A673 (cell line): Measurements from ENCODE around the gene IL4R. TPM values are rescaled to one million over a fixed set of nuclear protein-coding genes. Genes with fewer than 3 reads are reported as not detected.

Experiments
- BruUV-seq: library from RNA; stranded (reverse); fragments of 400-500 nt; replicated peaks from 2 replicates; lab custom pipeline; 2021; lab: Mats Ljungman, UMichigan
- CTCF ChIA-PET: fragments of 300-600 bp; sonication (Branson Sonifier 250); formaldehyde crosslinking; loops from one replicate; lab custom pipeline; 2022; ENCODE audit warnings: antibody characterized with exemption; lab: Charles Lee
- POLR2A ChIA-PET: fragments of 300-600 bp; sonication (Branson Sonifier 250); formaldehyde crosslinking; loops from one replicate; lab custom pipeline; 2022; ENCODE audit warnings: antibody characterized with exemption; ENCODE audit not compliant: low non-redundant PET; lab: Charles Lee
- DNase-seq: peaks from one replicate; pipeline ENCODE4 v3.0.0-alpha.2; 2015; ENCODE audit warnings: low spot score
- H3K27ac ChIP-seq: fragments of 200-600 bp; sonication (generic); 2 replicates; pipeline ENCODE4 v1.5.1; 2016; ENCODE audit warnings: mixed run types, low read depth, mild to moderate bottlenecking, mixed read lengths, antibody characterized with exemption, low read length; ENCODE audit not compliant: poor library complexity, severe bottlenecking
- H3K27me3 ChIP-seq: fragments of 200-600 bp; sonication (generic); replicated peaks from 2 replicates; pipeline ENCODE4 v1.6.1; 2017; ENCODE audit warnings: mixed run types, low read depth, mild to moderate bottlenecking, mixed read lengths, antibody characterized with exemption, low read length; ENCODE audit not compliant: insufficient read depth, poor library complexity
- H3K36me3 ChIP-seq: fragments of 200-600 bp; sonication (generic); 2 replicates; pipeline ENCODE4 v1.6.1; 2016; ENCODE audit warnings: mixed run types, mild to moderate bottlenecking, mixed read lengths, antibody characterized with exemption, low read length; ENCODE audit not compliant: insufficient read depth, poor library complexity, severe bottlenecking
- H3K4me1 ChIP-seq: fragments of 200-600 bp; sonication (generic); 2 replicates; pipeline ENCODE4 v1.6.1; 2017; ENCODE audit warnings: mixed run types, mild to moderate bottlenecking, mixed read lengths, antibody characterized with exemption, low read length; ENCODE audit not compliant: insufficient read depth, poor library complexity, severe bottlenecking
- H3K4me3 ChIP-seq: fragments of 200-600 bp; sonication (generic); 2 replicates; pipeline ENCODE4 v1.5.1; 2016; ENCODE audit warnings: low read depth, mixed run types, mild to moderate bottlenecking, mixed read lengths, low read length; ENCODE audit not compliant: poor library complexity, severe bottlenecking
- H3K9me3 ChIP-seq: fragments of 200-600 bp; sonication (generic); 2 replicates; pipeline ENCODE4 v1.6.1; 2016; ENCODE audit warnings: mixed run types, low read depth, mild to moderate bottlenecking, mixed read lengths, antibody characterized with exemption, low read length; ENCODE audit not compliant: poor library complexity, severe bottlenecking
- CTCF ChIP-seq: fragments of 300-800, 200-600 bp; sonication (generic); conservative IDR thresholded peaks from 2 replicates; pipeline ENCODE4 v1.5.1; 2017; ENCODE audit warnings: low read depth, mild to moderate bottlenecking, antibody characterized with exemption, low read length, moderate library complexity, mixed read lengths
- EZH2 ChIP-seq: fragments of 200-600 bp; sonication (generic); IDR thresholded peaks from 2 replicates; pipeline ENCODE4 v1.6.1; 2017; ENCODE audit warnings: borderline replicate concordance, low read depth, mild to moderate bottlenecking, mixed read lengths, antibody characterized with exemption, low read length; ENCODE audit not compliant: poor library complexity, severe bottlenecking
- intact Hi-C: fragments of 100-400 bp; cut with micrococcal nuclease; formaldehyde crosslinking; loops from one replicate; pipeline ENCODE4 v1.10.0; 2022; ENCODE audit not compliant: unreplicated experiment
- total RNA-seq: library from RNA; stranded (reverse); gene quantifications from 2 replicates; pipeline ENCODE4 v1.2.3, GENCODE V29; 2021

The IL4R gene
- total RNA-seq, 1 experiment from 2014 or later, result 22.9 TPM

- Histone ChIP-seq H3K27me3 (no peaks in the 10 kb centered on the region), H3K27ac (no peak overlapping the region), H3K36me3 (no peaks in the 10 kb centered on the region), H3K9me3 (no peaks in the 10 kb centered on the region), H3K4me3 (no peak overlapping the region), H3K4me1 (peaks cover 7% of the 10 kb centered on the region)
- no TSS peak for BruUV-seq
- DNase-seq, result no peak
- CTCF ChIA-PET, result no interaction called here
- POLR2A ChIA-PET, result no interaction called here
- TF ChIP-seq EZH2, result no peak
- no peak for TF ChIP-seq CTCF
- intact Hi-C loops, result no loop called here
Observed at GRCh38 chr16:27403601-27403992, 89.8 kb downstream of the IL4R start.

- ChIA-PET CTCF (no interaction called here), POLR2A (no interaction called here)
- no TSS peak for BruUV-seq
- no peak for DNase-seq
- Histone ChIP-seq H3K27ac (no peak overlapping the region), H3K36me3 (no peaks in the 10 kb centered on the region), H3K9me3 (no peaks in the 10 kb centered on the region), H3K27me3 (no peaks in the 10 kb centered on the region), H3K4me1 (peaks cover 7% of the 10 kb centered on the region), H3K4me3 (no peak overlapping the region)
- intact Hi-C loops, result no loop called here
- TF ChIP-seq CTCF (no peak), EZH2 (no peak)
Observed at GRCh38 chr16:27404163-27404823, 90.5 kb downstream of the IL4R start.

- H3K27ac ChIP-seq, result no peak overlapping the region
- H3K4me3 ChIP-seq, result no peak overlapping the region
- DNase-seq, result no peak
- intact Hi-C loops, result no loop called here
- ChIA-PET POLR2A (no interaction called here), CTCF (no interaction called here)
- H3K9me3 ChIP-seq, result no peaks in the 10 kb centered on the region
- H3K36me3 ChIP-seq, result no peaks in the 10 kb centered on the region
- BruUV-seq, result no TSS peak
- TF ChIP-seq EZH2 (no peak), CTCF (no peak)
- H3K27me3 ChIP-seq, result no peaks in the 10 kb centered on the region
- H3K4me1 ChIP-seq, result peaks cover 7% of the 10 kb centered on the region
Observed at GRCh38 chr16:27405546-27406451, 92.0 kb downstream of the IL4R start.
